GM18909 (cell line): ENCODE data around the gene BTD.

ENCODE experiments used
- ATAC-seq: cut with Tn5 transposase; IDR thresholded peaks from one replicate; pipeline ENCODE4 v1.9.1; 2021; ENCODE audit warnings: mild to moderate bottlenecking; ENCODE audit not compliant: unreplicated experiment, poor library complexity

The BTD gene, protein sequence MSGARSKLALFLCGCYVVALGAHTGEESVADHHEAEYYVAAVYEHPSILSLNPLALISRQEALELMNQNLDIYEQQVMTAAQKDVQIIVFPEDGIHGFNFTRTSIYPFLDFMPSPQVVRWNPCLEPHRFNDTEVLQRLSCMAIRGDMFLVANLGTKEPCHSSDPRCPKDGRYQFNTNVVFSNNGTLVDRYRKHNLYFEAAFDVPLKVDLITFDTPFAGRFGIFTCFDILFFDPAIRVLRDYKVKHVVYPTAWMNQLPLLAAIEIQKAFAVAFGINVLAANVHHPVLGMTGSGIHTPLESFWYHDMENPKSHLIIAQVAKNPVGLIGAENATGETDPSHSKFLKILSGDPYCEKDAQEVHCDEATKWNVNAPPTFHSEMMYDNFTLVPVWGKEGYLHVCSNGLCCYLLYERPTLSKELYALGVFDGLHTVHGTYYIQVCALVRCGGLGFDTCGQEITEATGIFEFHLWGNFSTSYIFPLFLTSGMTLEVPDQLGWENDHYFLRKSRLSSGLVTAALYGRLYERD

GRCh38 chr3:15601399-15602145 is at the start of gene BTD, which contains the start of gene HACL1:
BTD (plus strand) TSS chr3:15601745; CDS start chr3:15635440, 33,695 bp downstream.
HACL1 (minus strand) TSS chr3:15601569; CDS start chr3:15601463, 106 bp downstream.
- ATAC-seq, result peak; percentile 95

DNA sequence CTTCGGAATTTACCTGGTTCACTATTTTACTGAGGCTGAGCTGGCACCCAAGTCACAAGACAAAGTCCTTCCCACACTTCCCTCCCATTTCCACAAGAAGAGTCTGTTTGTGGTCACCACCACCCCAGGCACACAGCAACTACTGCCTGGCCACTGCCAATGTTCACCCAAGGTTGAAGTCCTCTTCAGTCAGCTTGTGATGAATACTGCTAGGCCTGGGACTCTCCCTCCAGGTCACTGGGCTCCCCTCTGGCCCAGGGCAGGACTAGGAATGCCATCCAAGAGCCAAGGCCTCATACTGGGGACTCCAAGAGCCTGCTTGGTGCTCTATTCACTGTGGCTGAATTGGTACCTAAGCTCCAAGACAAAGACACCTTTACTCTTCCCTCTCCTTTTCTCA is 49.6 kb upstream of the BTD start:
- ATAC-seq, result no peak

GRCh38 chr3:15553749-15554148 is 47.8 kb upstream of the BTD start:
- ATAC-seq, result no peak

GRCh38 chr3:15556512-15556911 is 45.0 kb upstream of the BTD start:
- ATAC-seq, result peak; percentile 85

- ATAC-seq, result peak; percentile 72
These were observed 44.0 kb upstream of the BTD start for GRCh38 chr3:15557511-15557946.

- no peak for ATAC-seq
These were observed 43.0 kb upstream of the BTD start for GRCh38 chr3:15558581-15558980.

- no peak for ATAC-seq
These were observed 39.0 kb upstream of the BTD start for GRCh38 chr3:15562560-15562959.

GRCh38 chr3:15563190-15563589 is 38.4 kb upstream of the BTD start:
- no peak for ATAC-seq

DNA sequence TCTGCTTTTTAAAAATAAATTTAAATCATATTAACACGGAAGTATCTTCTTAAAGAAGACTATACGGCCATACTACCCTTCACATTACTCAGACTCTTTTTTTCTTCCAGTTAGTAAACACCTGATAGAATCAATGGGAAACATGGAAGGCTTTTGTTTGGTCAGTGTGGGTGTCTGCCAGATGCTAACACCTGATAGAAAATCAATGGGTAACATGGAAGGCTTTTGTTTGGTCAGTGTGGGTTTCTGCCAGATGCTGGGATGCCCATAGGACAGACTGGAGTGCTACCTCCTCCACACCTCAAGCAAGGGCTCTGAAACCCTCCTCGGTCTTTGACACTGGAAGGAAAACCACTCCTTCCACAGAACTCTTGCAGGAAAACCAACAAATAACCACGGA is 29.4 kb upstream of the BTD start:
- ATAC-seq, result no peak

GRCh38 chr3:15575446-15575845 is 26.1 kb upstream of the BTD start:
- no peak for ATAC-seq

- no peak for ATAC-seq
These were observed 25.1 kb upstream of the BTD start for GRCh38 chr3:15576475-15576874.

- no peak for ATAC-seq
These were observed 23.2 kb upstream of the BTD start for GRCh38 chr3:15578289-15578867.

DNA sequence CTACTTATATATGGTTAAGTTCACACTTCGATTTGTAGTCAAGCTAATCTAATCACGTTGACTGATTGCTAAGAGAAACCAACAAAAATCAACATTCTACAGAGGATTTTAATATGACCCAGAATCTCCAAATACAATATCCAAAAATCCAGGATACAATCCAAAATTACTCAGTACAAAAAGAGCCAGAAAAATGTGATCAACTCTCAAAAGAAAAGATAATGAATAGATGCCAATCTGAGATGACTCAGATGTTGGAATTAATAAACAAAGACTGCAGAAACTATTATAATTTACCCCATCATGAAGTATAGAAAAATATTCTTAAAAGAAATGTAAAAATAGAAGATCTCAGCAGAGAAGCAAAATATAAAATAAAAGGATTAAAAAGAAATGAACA is 22.5 kb upstream of the BTD start:
- no peak for ATAC-seq

DNA sequence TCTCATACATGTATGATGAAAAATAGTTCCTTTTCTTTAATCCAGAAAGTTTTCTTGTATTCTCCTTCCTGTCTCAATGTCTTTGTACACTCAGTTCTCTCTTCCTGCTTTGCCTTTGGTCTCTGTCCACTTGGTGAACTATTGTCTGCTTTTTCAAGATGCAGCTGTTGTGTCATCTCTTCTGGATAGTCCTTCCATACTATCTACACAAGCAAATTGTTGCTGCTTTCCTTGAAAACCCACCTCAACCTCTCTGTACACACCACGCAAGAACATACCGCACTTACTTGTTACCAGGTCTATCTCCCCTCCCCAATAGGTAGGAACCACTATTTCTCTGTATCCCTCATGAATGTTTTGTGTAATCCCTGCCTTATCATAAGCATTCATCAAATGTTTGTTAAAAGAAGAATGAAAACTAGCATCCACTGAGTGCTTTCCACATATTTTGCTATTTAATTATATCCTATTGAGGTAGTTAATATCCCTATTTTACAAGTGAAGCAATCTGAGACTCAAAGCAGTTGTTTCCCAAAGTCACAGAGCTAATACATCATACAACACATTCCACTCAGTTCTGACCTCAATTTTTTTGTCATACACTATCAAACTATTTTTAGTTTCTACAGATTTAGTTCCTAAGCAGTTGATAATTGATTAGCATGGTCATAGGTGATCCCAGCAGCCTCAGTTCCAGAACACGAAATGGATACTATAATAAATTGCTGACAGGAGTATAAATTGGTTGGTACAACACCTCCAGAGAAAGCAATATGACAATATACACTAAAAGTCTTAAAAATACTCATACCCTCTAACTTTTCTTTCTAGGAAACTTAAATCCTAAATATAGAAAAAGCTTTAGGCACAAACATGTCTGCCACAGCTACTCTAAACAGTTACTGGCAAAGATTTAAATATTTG is 19.8 kb upstream of the BTD start:
- no peak for ATAC-seq

DNA sequence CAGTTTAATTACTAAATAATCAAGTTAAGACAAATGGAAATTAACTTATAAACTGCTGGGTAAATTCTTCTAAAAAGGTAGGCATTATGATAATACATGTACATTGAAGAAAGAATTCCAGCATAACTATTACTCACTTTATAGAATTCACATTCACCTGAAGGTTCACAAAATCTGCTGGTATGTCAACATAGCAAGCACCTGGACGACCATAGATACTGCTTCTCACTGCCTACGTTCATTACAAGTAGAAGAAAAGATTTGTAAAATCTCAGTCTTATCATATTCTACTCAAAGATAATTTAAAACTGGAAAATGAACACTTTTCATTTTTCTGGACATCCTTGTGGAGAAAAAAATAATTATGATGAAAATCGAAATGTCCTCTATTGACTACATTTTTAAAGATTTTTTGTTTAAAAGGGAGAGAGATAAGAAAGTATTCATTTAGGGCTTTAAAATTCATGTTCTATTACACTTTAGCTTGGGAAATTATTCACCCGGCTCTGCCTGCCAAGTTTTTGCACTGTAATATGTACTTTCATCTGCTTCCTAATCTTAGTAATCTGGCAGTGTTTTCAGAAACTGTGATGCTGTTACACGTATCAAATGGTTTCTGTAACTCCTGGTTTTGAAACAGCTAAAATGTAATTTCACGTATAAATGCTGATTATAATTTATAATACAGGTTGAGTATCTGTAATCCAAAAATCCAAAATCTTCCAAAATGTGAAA is 16.3 kb upstream of the BTD start:
- ATAC-seq, result no peak

DNA sequence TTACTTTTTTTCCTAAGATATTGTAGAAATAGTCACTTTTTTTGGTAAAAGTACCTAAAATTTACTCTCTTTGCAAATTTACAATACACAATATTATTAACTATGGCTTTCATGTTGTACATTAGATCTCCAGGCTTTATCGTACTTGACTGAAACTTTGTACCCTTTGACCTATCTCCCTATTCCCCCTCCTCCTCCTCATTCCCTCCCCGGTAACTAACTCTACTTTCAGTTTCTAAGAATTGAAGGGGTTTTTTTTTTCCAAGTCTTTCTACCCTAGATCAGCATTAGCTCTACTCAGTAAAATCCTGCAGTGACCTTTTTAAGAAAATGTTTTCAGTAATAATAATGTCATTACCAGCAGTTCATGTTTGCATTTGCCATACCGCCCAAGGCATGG is 10.3 kb upstream of the BTD start:
- ATAC-seq, result no peak

DNA sequence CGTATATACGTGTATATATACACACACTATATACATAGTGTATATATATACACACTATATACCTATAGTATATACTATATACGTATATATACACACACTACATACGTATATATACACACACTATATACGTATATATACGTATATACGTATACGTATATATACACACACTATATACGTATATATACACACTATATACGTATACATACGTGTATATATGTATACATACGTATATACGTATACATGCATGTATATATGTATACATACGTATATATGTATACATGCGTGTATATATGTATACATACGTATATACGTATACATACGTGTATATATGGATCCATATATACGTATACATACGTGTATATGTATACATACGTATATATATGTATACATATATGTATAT is 9.6 kb upstream of the BTD start:
- ATAC-seq, result no peak

GRCh38 chr3:15592968-15593367 is 8.6 kb upstream of the BTD start:
- ATAC-seq, result no peak

GRCh38 chr3:15595955-15596354 is 5.6 kb upstream of the BTD start:
- no peak for ATAC-seq
